ENCODE measurements around the gene METTL8.

The METTL8 gene

DNA sequence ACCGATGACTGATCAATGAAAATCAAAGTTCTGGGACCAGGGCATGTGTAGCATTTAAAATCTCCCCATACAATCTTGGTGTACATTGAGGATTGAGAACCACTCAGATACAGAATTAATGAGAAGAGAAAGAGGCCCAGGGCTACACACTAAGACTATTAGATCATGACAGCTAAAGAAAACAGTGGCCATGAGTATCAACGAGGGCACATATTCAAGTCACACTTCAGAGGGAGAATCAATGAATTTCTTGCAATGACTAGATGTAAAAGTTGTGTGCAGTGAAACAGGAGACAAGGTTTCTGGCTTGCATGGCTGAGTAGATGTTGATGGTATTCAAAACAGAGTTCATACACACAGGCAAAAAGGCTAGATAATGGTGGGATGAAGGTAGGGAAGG, 29.1 kb downstream of the METTL8 start:
- no peak overlapping the region for H3K4me3 ChIP-seq (replicated peaks; ENCODE audit: low read depth, low read length)
- no peaks in the 10 kb centered on the region; the same call in 1 of the 2 replicates for H3K36me3 ChIP-seq (ENCODE audit: control insufficient read depth, insufficient read depth, low read length)
- no peaks in the 10 kb centered on the region for H3K27me3 ChIP-seq (replicated peaks; ENCODE audit: control insufficient read depth, insufficient read depth, low read length)
- TF ChIP-seq, protein P1, sequence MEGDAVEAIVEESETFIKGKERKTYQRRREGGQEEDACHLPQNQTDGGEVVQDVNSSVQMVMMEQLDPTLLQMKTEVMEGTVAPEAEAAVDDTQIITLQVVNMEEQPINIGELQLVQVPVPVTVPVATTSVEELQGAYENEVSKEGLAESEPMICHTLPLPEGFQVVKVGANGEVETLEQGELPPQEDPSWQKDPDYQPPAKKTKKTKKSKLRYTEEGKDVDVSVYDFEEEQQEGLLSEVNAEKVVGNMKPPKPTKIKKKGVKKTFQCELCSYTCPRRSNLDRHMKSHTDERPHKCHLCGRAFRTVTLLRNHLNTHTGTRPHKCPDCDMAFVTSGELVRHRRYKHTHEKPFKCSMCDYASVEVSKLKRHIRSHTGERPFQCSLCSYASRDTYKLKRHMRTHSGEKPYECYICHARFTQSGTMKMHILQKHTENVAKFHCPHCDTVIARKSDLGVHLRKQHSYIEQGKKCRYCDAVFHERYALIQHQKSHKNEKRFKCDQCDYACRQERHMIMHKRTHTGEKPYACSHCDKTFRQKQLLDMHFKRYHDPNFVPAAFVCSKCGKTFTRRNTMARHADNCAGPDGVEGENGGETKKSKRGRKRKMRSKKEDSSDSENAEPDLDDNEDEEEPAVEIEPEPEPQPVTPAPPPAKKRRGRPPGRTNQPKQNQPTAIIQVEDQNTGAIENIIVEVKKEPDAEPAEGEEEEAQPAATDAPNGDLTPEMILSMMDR (IDR thresholded peaks at IDR 0.05; ENCODE audit: insufficient read depth, low read length, poor library complexity, severe bottlenecking), result no peak
- no peak for DNase-seq (ENCODE audit: extremely low read depth, insufficient read length)

DNA sequence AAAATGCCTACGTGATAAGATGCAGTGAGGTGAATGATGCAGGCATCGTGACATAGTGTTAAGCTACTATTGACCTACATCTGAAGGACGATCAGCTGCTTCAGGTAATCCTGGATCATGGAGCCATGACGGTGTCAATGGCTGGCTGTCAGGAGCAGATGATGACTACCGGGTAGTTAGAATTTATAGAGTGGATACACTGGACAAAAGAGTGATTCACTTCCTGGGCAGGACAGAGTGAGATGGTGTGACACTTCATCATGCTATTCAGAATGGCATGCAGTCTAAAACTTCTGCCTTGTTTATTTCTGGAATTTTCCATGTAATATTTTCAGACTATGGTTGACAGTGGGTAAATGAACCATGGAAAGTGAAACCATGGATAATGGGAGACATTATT, 29.5 kb downstream of the METTL8 start:
- DNase-seq (ENCODE audit: extremely low read depth, insufficient read length), result no peak
- Histone ChIP-seq H3K27me3 (replicated peaks; ENCODE audit: control insufficient read depth, insufficient read depth, low read length) (no peaks in the 10 kb centered on the region), H3K4me3 (replicated peaks; ENCODE audit: low read depth, low read length) (no peak overlapping the region), H3K36me3 (ENCODE audit: control insufficient read depth, insufficient read depth, low read length) (no peaks in the 10 kb centered on the region; the same call in 1 of the 2 replicates)
- TF ChIP-seq, protein P1 (IDR thresholded peaks at IDR 0.05; ENCODE audit: insufficient read depth, low read length, poor library complexity, severe bottlenecking), result no peak

DNA sequence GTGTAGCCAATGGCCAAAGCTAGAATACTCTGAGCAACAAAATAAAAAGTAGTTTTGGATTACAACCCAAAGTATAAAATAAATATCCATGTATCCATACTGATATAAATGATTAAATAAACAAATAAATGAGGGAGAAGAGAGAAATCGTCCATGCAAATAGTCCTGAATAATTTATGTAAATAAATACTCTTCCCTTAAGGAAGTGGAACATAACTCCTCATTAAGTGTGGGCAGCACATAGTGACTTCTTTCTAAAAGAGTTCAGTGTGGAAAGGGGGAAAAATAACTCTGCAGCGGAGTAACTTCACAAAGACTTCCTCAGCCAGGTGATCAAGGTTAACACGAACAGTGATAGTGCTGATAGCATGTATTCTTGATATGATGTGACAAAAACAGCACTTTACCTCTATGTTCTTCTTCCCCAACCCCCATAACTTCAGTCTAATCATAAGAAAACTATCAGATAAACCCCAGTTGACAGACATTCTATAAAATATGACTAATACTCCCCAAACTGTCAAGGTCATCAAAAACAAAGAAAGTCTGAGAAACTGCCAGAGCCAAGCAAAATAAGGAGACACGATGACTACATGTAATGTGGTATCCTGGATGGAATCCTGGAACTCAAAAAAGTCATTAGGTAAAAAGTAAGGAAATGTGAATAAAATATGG, 30.7 kb downstream of the METTL8 start:
- Histone ChIP-seq H3K4me3 (replicated peaks; ENCODE audit: low read depth, low read length) (no peak overlapping the region), H3K36me3 (ENCODE audit: control insufficient read depth, insufficient read depth, low read length) (no peaks in the 10 kb centered on the region; the same call in 1 of the 2 replicates), H3K27me3 (replicated peaks; ENCODE audit: control insufficient read depth, insufficient read depth, low read length) (no peaks in the 10 kb centered on the region)
- no peak for DNase-seq (ENCODE audit: extremely low read depth, insufficient read length)
- TF ChIP-seq, protein P1 (IDR thresholded peaks at IDR 0.05; ENCODE audit: insufficient read depth, low read length, poor library complexity, severe bottlenecking), result no peak

DNA sequence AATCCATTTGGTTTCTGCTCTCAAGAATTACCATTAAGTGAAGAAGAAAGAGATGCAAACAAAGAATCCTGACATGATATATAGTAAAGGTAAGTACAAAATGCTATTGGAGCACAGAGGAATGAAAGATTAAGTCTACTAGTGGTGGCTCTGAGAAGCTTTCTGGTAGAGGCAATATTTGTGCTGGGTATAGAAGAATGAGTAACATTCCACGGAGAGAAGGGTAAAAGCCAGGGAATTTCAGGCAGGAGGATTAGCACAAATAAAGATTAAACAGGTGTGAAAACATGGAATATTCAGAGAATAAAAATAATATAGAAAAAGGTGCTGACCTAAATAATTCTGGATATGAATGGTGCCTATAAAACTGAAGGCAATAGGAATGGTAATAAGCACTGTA, 31.8 kb downstream of the METTL8 start:
- no peaks in the 10 kb centered on the region; the same call in 1 of the 2 replicates for H3K36me3 ChIP-seq (ENCODE audit: control insufficient read depth, insufficient read depth, low read length)
- TF ChIP-seq, protein P1 (IDR thresholded peaks at IDR 0.05; ENCODE audit: insufficient read depth, low read length, poor library complexity, severe bottlenecking), result no peak
- DNase-seq (ENCODE audit: extremely low read depth, insufficient read length), result no peak

DNA sequence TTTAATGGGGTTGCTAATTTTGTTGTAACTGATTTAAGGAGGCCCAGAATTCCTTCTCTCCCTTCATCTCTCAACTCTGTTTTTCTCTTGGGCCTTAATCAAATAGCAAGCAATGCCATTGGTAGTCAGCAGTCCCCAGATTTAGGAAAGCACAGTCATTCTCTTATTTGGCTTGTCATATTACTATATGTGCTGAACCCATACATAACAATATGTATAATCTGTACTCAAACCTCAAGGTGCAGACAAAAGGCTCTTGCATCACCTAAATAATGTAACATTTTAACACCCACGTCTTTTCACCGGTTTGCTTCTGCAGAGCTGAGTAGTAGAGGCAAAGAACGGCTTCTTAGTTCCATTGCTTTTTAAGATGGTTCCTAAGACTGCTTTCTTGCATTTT, 33.4 kb downstream of the METTL8 start:
- DNase-seq (ENCODE audit: extremely low read depth, insufficient read length), result no peak
- TF ChIP-seq, protein P1 (IDR thresholded peaks at IDR 0.05; ENCODE audit: insufficient read depth, low read length, poor library complexity, severe bottlenecking), result no peak
- no peaks in the 10 kb centered on the region; the same call in 1 of the 2 replicates for H3K36me3 ChIP-seq (ENCODE audit: control insufficient read depth, insufficient read depth, low read length)
- H3K4me3 ChIP-seq (replicated peaks; ENCODE audit: low read depth, low read length), result no peak overlapping the region
- no peaks in the 10 kb centered on the region for H3K27me3 ChIP-seq (replicated peaks; ENCODE audit: control insufficient read depth, insufficient read depth, low read length)

More for the DNA sequence above, 31.8 kb downstream of the METTL8 start:
- no peak overlapping the region for H3K4me3 ChIP-seq (replicated peaks; ENCODE audit: low read depth, low read length)
- no peaks in the 10 kb centered on the region for H3K27me3 ChIP-seq (replicated peaks; ENCODE audit: control insufficient read depth, insufficient read depth, low read length)

Measured in GM06990 (cell line).